Activated CD8-positive, alpha-beta memory T cell treated with anti-CD3 and anti-CD28 coated beads for 4 hours (primary cell): Measurements from ENCODE around the gene TRAP1.

Experiments used
- DNase-seq, 2 donors: peaks; one replicate each; pipeline ENCODE4 v3.0.0-alpha.2; 2020; ENCODE audit warnings: low read depth in 2 of 2

Gene TRAP1

DNA sequence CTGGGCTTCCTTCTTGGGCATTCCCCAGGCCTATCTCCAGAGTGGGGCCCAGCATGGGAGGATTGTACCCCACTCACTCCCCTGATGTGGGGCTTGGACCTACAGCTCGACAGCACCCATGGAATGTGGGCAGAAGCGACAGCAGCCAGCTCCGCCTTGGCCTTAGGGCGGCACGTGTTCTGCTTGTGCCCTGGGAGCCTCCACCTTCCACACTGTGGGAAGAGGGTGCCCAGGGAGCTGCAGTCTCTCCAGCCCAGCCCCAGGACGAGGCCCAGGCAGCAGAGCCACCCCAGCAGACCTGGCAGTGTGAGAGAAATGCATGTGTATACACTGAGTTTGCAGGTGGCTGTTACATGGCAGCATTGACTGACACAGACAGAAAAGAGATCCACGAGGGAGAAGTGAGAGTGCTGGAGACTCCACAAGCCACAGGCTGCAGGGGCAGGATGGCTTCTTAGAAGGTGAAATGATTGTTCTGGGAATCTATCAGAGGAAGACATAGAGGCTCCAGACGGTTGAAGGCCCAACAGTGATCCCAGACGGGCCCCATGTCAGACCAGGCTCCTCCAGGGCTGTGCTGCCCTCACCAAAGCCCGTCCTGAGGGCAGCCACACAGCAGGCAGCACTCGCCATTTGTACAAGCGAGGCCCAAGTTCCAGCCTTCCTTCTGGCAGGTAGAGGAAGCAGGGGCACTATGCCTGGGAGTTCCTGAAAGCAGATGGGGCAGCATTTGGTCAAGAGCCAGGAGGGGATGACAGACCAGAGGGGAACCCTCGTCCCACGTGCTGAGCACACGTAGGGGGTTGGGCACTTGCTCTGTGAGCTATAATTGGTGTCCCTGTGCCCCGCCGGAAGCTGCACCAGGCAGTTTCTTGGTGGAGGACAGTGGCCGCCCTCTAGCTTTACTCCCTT lies 65.6 kb downstream of the TRAP1 start:
- DNase-seq, result no peak

GRCh38 chr16:3650631-3651265 lies 66.6 kb downstream of the TRAP1 start:
- no peak for DNase-seq

DNA sequence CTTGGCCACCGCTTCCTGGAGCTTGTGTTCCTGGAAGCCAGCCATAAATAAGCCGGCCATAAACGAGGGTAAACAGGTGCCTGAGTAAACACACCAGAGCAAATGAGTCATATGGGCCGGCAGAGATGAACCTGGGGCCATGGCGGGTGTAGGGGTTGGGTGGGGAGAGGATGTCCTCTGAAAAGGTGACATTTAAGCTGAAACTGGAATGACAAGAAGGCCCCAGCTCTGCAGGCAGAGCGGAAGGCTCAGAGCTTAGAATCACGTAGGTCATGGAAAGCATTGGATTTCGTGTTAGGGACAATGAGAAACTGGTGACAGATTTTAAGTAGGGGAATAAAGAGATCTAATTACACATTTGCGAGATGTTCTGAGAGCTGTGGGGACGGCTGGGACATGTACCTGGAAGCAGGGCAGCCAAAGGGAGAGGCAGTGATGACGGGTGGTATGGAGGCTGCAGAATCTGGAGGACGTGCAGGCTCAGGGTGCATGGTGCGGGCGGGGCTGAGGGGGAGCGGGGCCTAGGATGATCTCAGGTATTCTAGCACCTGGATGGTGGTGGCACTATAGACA lies 70.9 kb downstream of the TRAP1 start:
- DNase-seq, result no peak

DNA sequence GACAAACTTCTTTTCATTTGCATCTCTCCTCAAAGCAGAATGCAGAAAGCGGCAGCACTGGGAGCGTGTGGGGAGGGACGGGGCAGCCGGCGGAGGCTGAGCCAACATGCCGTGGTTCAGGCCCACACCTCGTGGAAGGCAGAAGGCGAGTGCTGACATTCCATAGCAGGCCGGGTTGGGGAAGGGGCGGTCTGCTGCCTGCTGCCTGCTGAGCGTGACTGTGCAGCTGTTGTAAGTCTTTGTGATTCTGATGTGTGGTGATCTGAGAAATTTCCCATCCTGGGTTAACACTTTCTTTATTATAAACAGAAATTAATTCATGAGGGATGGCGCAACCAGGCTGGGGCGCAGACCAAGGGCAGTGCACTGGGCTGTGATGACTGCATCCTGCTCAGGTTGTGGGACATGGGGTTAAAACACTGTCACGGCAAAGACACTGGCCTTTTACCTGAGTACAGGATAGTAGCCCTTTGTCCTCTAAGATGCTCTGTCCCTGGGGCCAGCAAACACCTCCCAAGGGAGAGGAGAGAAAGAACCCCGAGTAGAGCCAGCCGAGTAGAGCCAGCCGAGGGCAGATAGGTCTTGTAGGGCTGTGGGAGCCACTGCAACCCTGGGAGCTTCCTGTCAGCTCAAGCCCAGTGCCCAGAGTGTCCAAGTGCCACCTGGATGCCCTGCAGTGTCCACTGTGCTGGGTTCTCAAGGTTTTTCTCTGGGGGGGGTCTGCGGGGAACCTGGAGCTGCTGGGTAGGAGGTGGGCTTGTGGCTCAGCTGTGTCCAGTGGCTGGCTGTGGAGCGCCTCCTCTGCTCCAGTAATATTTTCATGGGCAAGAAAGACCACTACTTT lies 71.6 kb downstream of the TRAP1 start:
- DNase-seq, result no peak

DNA sequence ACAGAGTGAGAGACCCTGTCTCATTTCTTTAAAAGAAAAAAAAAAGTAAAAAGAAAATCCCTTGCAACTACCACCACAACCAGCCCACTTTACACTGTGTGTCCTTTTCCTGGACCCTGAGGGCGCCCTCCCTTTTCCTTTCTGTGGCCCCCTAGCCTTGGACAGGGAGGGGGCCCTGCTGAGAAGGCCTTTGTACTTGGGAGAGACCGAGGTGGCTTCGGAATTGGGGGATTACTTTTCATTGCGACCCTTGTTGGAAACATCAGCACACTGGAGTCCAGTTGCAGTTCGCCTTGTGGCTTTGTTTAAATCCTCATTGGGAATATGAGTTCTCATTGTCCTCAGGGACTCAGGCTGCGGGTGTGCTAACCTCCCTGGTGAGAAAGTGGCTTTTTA lies 72.2 kb downstream of the TRAP1 start:
- DNase-seq, result no peak

DNA sequence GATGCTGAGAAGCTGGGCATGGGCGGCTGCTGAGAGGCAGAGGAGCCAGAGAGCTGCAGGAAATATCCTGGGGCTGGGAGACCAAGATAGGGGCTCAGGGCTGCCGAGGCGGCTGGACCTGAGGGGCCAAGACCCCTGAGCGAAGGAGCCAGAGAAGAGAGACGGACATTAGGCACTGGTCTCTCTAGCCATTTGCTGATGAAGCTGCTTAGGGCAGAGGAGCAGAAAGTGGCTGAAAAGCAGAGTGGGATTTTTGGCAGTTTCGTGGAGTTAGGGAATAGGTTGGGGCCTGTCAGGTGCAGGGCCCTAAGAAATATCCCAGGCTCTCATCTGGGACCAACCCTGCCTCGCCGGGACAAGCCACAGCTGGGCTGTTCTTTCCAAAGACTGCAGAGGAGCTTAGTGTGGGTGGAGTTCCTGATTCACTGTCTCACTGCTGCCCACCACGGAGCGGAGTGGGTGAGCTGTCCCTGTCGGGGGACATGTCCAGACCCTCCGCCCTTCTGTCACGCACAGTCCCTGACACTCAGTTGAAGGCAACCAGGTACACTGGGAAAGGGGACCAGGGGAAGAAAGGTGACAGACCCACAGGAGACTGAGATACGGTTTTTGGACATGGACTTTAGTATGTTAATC lies 74.1 kb downstream of the TRAP1 start:
- DNase-seq, result no peak

DNA sequence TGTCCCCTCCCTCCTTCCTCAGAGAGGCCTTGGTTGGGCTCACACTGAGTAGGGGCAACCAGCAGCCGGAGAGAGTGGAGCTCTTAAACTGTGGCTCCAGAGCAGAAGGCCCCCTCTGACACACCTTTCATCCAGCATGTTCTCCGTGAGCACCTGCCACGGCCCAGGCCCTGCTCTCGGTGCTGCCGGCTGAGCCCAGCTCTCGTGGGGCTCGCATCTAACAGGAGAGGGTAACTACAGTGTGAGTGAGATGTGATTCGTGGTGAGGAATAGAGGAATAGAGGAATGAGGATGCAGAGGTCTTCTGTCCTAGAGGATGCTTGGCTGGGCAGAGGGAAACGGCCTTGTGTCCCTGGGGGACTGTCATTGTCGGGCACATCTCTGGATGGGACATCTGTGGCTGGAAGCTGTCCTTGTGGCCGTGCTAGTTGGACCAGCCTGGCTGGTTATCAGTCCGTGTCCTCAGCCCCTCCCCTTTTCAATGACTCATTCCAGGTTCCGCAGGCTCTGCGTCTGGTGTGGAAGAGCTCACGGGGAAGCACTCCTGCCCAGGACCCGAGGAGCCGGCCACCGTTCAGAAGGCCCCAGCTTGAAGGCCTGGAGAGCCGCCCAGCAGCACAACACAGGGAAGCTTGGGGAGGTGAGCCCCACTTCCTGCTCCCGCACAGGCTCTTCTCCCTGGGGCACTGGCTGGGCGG lies 74.8 kb downstream of the TRAP1 start:
- DNase-seq, result no peak

GRCh38 chr16:3641801-3642396 lies 75.4 kb downstream of the TRAP1 start:
- no peak for DNase-seq

DNA sequence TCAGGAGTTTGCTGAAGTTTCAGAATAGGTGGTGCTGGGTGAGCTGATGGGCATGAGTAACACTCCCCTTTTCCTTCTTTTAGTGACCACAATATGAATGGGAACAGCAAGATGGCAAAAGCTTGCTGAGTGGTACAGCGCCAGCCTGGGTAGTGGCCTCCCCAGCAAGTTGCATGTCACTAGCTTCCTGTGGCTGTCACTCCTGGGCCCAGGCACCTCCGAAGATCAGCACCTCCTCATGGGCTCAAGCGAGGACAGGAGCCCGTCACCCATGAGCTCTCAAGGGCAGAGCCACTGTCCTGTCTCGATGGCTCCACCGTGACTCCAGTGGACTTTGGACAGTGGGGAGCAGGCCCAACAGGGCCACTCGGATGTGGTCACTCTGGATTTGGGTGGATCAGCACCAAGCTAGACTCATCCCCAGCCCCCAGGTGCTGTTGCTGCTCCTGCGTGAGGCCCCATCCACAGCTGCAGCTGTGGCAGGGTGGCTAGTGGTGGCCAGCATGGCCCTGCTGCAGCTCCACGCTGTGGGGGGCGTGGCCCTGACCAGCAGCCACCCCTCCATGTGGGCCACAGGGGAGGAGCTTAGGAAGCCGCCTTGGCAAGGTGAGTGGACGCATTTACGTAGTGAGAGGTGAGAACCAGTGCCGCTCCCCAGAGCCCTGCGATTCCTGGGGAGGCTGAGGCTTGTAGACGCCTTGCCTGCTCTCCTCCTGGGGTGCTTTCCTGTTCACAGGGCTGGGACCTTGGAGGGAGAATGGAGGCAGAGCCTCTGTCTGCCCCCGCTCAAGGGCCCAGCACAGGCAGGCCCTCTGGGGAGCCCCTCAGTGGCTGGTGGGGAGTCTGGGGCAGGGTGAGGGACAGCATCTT lies 76.5 kb downstream of the TRAP1 start:
- DNase-seq, result no peak

DNA sequence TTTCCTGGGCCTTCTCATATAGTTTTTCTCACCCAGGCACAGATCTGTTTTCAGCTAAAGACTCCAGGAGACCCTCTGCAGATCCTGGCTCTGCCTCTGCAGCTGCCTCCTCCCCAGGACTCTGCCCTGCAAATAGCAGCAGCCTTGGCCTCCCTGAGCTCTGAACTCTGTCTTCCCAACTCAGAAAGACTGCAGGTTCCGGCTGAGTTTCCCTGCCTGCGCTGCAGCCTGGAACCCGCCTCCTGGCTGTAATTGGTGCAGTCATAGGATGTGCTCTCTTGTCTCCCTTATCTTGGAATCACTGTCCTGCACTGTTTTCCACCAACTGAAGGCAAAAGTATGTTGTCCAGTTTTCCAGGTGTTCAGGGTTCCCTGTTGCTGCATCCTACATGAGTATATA lies 77.1 kb downstream of the TRAP1 start:
- no peak for DNase-seq

DNA sequence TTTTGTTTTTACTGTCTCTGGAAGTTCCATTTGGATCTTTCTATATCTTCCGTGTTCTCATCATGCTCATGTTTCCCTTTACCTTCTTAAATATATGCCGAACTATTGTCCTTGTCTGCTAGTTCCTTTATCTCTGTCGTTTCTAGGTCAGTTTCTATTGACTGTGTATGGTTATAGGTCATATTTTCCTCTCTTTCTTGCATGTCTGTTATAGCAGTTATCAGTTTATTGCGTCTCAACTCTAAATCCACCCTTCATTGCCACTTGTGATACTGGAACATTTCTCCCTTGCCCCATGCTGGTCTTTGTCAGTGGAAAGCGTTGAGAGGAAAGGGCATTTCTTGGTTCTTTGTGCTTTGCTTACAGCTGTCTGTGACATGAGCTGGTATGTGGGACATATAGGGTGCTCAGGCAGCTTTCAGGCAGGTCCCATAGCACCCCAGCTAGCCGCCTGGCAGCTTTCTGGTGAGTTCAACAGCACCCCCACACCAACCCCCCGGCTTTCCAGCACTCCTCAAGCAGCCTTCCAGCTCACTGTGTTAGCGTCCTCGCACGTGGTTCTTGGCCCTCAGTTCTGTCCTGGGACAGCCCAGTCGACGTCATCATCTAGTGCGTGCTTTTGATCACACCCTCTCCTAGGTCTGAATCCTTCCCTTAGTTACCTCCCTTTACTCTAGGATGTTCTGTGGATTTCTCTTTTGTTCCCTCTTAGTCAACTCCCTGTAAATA lies 78.2 kb downstream of the TRAP1 start:
- no peak for DNase-seq

DNA sequence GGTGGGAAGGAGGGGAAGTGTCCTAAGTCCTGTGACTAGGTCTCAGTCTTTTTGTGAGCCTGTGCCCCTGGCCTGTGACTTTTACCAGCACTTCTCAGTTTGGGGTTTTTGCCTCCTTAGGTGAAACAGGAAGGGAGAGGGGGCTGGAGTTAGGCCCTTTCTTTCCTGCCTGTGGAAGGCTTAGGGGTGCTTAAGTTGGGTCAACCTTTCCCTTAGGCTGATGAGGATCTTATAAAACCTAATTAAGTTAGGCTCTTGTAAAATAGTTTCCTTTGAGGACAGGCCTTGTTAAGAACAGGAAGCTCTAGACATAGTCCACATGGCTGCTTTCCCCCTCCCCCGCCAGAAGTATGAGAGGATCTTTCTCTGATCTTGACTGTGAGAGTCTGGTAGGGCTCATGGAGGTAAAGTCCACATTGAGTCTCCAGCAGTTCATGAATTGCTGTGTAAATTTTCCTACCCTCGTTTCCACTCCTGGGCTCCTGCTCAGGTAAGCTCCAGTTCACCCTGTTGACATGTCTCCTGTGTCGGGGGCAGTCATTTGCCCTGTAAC lies 79.9 kb downstream of the TRAP1 start:
- no peak for DNase-seq

DNA sequence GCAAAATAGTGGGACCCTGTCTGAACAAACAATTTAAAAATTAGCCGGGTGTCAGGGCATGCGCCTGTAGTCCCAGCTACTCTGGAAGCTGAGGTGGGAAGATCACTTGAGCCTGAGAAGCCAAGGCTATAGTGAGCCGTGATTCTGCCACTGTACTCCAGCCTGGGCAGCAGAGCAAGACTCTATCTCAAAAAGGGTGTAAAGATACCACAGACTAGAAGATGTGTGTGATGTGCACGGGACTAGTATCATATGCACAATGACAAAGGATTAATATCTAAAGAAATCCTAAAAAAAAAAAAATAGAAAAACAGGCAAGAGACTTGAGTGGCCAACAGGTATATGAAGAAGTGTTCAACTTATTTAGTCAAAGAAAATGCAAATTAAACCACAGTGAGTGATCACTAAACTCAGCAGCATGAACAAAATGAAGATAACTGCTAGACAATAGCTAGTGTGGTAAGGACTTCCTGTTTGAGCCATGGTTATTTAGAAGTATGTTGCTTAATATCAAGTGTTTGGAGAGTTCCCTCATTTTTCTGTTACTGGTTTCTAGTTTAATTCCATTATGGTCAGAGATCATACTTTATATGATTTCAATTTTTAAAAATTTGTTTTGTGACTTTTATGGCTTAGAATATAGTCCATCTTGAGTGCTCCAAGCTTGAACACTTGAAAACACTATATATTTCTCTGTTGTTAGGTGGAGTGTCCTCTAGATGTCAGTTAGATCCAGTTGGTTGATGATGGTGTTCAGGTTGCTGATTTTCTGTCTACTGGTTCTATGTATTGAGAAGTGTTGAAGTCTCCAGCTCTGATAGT lies 91.2 kb downstream of the TRAP1 start:
- DNase-seq, result no peak

GRCh38 chr16:3625331-3625730 lies 92.0 kb downstream of the TRAP1 start:
- DNase-seq, result no peak

GRCh38 chr16:3623642-3624041 lies 93.7 kb downstream of the TRAP1 start:
- no peak for DNase-seq

DNA sequence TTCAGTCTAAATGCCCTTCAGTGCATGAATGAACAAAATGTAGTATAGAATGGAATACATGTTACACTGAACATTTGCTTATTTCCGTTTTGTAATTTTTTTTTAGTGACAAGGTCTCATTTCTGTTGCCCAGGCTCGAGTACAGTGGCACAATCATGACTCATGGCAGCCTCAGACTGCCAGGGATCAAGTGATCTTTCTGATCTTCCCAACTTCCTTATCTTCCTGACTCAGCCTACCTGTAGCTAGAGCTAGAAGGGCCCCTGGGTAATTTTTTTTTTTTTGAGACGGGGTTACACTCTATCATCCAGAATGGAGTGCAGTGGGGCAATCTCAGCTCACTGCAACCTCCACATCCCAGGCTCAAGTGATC lies 98.6 kb downstream of the TRAP1 start:
- DNase-seq, result no peak
